Fibroblast of lung (primary cell): Measurements from ENCODE around the gene GAD2.

Experiments
- CTCF ChIP-seq, 2 donors: IDR thresholded peaks in 1 of 2; conservative IDR thresholded peaks in 1 of 2; 1 replicate in 1 of 2; 2 replicates in 1 of 2; pipeline ENCODE4 v1.5.1; 2011 to 2012; ENCODE audit warnings: low read length in 2 of 2, control low read depth in 1 of 2, inconsistent platforms in 1 of 2, low read depth in 1 of 2, mild to moderate bottlenecking in 1 of 2
- EZH2 ChIP-seq: IDR thresholded peaks from 2 replicates; pipeline ENCODE4 v1.5.1; 2012; ENCODE audit warnings: low read length, control low read depth, mild to moderate bottlenecking; ENCODE audit errors: missing control alignments

- TF ChIP-seq CTCF (conservative IDR thresholded peaks at IDR 0.05 in 1 of 2, IDR thresholded peaks at IDR 0.05 in 1 of 2; ENCODE audit: low read depth in 1 of 2, low read length in 2 of 2) (no peak), EZH2 (no peak)
Measured at GRCh38 chr10:26215935-26216584, 514 bp upstream of the GAD2 start.
